Kidney epithelial cell (primary cell): ENCODE data around the gene SGTA. TPM values are rescaled to one million over a fixed set of nuclear protein-coding genes. Genes with fewer than 3 reads are reported as not detected.
"Not testable (repeated sequence)": the region's sequence is repeated elsewhere in the genome, so short reads cannot be mapped to it uniquely, and the experiment has no call there.

Experiments used
- DNase-seq: peaks from one replicate; pipeline ENCODE4 v3.0.0-alpha.2; 2010; ENCODE audit warnings: low read depth
- H3K27me3 ChIP-seq: 2 replicates; pipeline ENCODE4 v1.6.0; 2011; ENCODE audit warnings: low read length; ENCODE audit not compliant: control insufficient read depth, insufficient read depth
- H3K36me3 ChIP-seq: 2 replicates; pipeline ENCODE4 v1.5.1; 2011; ENCODE audit warnings: low read length; ENCODE audit not compliant: control insufficient read depth, insufficient read depth
- H3K4me3 ChIP-seq: 2 replicates; pipeline ENCODE4 v1.5.1; 2011; ENCODE audit warnings: low read depth, mild to moderate bottlenecking, control low read depth, low read length
- total RNA-seq: library from RNA; depleted of rRNA; stranded (reverse); fragments of >200 nt; gene quantifications from 2 replicates; pipeline ENCODE4 v1.2.3, GENCODE V29; 2015
- TF ChIP-seq, protein P1 (sequence below): IDR thresholded peaks from 2 replicates; pipeline ENCODE4 v1.5.1; 2011; ENCODE audit warnings: mild to moderate bottlenecking, moderate library complexity, low read length, control low read depth, inconsistent platforms; ENCODE audit not compliant: insufficient read depth, poor library complexity, severe bottlenecking

Gene SGTA
- total RNA-seq, 1 donor from 2014 or later, result 70.7 TPM

DNA sequence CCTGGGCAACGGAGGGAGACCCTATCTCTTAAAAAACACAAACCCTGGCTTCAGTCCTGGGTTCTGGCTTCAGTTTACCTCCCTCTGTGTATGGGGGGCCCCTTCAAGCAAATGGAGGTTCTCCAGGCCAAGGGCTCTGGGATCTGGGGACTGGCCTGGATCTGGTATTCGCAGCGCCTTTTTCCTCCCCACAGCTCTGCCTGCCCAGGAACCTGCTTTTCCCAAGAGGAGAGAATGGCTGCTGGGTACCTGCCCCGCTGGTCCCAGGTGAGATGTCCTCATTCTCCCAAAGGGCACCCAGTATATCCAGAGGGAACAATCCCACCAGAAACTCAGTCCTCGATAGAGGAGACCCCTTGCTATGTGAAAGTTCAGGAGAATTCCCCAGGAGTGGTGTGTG lies 39.8 kb upstream of the SGTA start:
- Histone ChIP-seq H3K4me3 (no peak overlapping the region), H3K27me3 (no peaks in the 10 kb centered on the region), H3K36me3 (no peaks in the 10 kb centered on the region)
- TF ChIP-seq, protein P1, sequence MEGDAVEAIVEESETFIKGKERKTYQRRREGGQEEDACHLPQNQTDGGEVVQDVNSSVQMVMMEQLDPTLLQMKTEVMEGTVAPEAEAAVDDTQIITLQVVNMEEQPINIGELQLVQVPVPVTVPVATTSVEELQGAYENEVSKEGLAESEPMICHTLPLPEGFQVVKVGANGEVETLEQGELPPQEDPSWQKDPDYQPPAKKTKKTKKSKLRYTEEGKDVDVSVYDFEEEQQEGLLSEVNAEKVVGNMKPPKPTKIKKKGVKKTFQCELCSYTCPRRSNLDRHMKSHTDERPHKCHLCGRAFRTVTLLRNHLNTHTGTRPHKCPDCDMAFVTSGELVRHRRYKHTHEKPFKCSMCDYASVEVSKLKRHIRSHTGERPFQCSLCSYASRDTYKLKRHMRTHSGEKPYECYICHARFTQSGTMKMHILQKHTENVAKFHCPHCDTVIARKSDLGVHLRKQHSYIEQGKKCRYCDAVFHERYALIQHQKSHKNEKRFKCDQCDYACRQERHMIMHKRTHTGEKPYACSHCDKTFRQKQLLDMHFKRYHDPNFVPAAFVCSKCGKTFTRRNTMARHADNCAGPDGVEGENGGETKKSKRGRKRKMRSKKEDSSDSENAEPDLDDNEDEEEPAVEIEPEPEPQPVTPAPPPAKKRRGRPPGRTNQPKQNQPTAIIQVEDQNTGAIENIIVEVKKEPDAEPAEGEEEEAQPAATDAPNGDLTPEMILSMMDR, result no peak
- no peak for DNase-seq

DNA sequence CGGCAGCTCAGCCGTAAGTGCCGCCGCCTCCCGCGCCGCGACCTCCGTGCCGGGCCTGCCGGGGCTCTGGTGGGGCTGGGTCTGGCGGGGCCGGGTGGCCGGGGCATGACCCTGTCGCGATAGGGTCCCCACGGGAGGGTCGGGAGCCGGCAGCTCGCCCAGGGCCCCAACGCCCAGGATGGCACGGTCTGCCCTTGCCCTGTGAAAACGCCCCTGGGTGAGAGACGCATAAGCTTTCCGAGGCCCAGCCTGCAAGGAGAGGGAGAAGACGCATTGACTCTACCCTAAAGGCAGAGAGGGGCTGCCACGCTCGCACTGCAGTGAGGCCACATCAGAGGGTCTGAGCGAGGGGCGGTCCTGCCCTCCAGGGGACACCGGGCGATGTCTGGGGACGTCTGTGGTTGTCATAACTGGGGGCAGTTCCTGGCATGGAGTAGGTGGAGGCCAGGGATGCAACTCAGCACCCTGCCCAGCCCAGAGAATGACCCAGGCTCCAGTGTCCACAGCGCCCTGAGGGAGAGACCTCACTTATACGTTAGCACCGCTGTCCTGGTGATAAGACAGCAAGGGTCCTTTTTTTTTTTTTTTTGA lies 37.1 kb upstream of the SGTA start:
- Histone ChIP-seq H3K27me3 (no peaks in the 10 kb centered on the region), H3K4me3 (peak overlapping the region; percentile 90), H3K36me3 (no peaks in the 10 kb centered on the region)
- no peak for DNase-seq
- TF ChIP-seq, protein P1, result no peak

DNA sequence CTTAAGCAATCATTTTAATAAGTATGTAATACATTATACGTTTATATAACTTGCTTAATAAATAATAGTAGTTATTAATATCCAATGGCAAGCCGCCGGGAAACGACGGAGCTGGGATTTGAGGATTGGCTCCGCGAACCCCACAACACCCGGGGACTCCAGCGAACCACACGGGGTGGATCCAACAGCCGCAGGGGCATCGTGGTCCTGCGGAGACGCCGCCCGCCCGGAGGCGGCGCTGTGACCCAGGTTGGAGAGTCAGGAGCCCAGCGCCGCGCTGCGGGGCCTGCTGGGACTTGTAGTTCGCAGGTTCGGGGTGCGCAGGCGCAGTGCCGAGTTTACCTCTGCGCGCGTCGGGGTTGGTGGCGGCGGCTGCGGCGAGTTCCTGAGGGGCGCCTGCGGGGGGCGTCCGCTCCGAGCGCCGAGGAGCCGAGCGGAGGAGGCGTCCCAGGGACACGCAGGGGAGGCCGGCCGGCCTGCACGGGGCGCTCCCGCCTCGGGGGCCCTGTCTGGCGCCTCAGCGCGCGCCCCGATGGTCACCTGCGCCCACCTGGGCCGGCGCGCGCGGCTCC lies 36.6 kb upstream of the SGTA start, which contains the start of gene ZNF554:
TSS of gene ZNF554 (plus strand) at position 329 of the 572 bp plus-strand sequence. CDS start at position 533, 204 bp downstream.
- TF ChIP-seq, protein P1, result peak; percentile 93
- DNase-seq, result peak; percentile 84
- H3K36me3 ChIP-seq, result no peaks in the 10 kb centered on the region
- no peaks in the 10 kb centered on the region for H3K27me3 ChIP-seq
- H3K4me3 ChIP-seq, result peak within 1 kb of the TSS; percentile 90

DNA sequence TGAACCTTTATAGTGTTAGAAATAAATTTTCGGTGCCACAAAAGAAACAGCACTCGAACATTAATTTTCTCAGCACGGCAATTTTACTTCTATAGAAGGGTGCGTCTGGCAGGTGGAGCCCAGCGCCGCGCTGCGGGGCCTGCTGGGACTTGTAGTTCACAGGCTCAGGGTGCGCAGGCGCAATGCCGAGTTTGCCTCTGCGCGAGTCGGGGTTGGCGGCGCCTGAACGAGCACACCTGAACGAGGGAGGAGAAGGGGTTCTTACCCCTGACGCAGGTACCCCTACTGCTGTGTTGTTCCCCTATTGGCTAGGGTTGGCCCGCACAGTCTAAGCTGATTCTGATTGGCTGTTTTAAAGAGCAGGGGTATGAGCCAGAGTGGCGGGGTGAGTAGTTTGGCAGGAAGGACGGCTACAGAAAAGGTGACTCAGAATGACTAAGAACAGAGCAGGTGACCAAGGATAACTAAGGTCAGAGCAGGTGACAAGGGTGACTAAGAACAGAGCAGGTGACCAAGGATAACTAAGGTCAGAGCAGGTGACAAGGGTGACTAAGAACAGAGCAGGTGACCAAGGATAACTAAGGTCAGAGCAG lies 34.3 kb upstream of the SGTA start:
- DNase-seq, result not testable (repeated sequence)

GRCh38 chr19:2816641-2817040 lies 33.6 kb upstream of the SGTA start:
- no peaks in the 10 kb centered on the region for H3K36me3 ChIP-seq
- TF ChIP-seq, protein P1, result no peak
- no peaks in the 10 kb centered on the region for H3K27me3 ChIP-seq
- no peak overlapping the region for H3K4me3 ChIP-seq
- no peak for DNase-seq

More for the DNA sequence above, 34.3 kb upstream of the SGTA start:
- H3K27me3 ChIP-seq, H3K4me3 ChIP-seq, H3K36me3 ChIP-seq: not testable (repeated sequence)

- no peak for DNase-seq
- Histone ChIP-seq H3K36me3 (no peaks in the 10 kb centered on the region), H3K4me3 (no peak overlapping the region), H3K27me3 (no peaks in the 10 kb centered on the region)
- TF ChIP-seq, protein P1, result no peak
These were observed 32.9 kb upstream of the SGTA start for GRCh38 chr19:2815923-2816322.
